Activated gamma-delta T cell treated with anti-CD3 and anti-CD28 coated beads, Interleukin-2, amount 50 U/mL, for 16 hours (primary cell): ENCODE data around the gene GLB1L.
A peak's percentile ranks its signal among the peaks of the same experiment; 100 is the strongest.
"Not testable (repeated sequence)": the region's sequence is repeated elsewhere in the genome, so short reads cannot be mapped to it uniquely, and the experiment has no call there.

Experiments used
- DNase-seq: peaks from one replicate; pipeline ENCODE4 v3.0.0-alpha.2; 2020; ENCODE audit warnings: low read depth

GLB1L gene

GRCh38 chr2:219280651-219281050 lies 35.4 kb upstream of the GLB1L start:
- DNase-seq, result no peak

DNA sequence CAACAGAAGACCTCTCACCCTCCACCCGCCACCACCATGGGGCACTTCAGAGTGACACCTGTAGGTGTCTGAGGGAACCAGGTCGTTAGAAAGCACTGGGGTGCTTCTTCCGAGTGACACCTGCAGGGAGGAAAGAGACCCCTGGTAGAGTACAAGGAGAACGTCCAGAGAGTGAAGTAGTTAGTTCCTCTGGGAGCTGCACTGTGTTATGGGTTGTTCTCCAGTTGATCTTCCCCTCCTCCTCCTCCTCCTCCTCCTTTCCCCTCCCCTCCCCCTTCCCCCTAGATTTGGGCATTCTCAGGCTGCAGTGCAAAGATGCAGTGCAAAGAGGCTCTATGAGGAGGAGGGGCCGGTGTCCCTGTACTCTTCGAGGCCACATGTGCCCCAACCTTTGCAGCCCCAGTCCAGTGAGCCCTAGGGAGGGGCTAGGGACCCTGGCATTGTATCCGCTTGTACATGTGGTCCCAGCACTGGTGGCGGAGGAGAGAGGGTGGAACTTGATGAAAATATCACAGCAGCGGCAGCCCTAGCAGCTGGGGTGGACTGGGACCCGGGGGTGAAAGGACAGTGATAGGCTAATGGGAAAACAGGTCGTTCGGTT lies 34.8 kb upstream of the GLB1L start:
- DNase-seq, result no peak

GRCh38 chr2:219279151-219279915 lies 34.1 kb upstream of the GLB1L start, which contains the start of gene DNAJB2:
DNAJB2 (plus strand) TSS chr2:219279366; CDS start chr2:219279834, 468 bp downstream.
- DNase-seq, result peak; percentile 99

- DNase-seq, result no peak
Measured at GRCh38 chr2:219278655-219279150, 33.5 kb upstream of the GLB1L start.

DNA sequence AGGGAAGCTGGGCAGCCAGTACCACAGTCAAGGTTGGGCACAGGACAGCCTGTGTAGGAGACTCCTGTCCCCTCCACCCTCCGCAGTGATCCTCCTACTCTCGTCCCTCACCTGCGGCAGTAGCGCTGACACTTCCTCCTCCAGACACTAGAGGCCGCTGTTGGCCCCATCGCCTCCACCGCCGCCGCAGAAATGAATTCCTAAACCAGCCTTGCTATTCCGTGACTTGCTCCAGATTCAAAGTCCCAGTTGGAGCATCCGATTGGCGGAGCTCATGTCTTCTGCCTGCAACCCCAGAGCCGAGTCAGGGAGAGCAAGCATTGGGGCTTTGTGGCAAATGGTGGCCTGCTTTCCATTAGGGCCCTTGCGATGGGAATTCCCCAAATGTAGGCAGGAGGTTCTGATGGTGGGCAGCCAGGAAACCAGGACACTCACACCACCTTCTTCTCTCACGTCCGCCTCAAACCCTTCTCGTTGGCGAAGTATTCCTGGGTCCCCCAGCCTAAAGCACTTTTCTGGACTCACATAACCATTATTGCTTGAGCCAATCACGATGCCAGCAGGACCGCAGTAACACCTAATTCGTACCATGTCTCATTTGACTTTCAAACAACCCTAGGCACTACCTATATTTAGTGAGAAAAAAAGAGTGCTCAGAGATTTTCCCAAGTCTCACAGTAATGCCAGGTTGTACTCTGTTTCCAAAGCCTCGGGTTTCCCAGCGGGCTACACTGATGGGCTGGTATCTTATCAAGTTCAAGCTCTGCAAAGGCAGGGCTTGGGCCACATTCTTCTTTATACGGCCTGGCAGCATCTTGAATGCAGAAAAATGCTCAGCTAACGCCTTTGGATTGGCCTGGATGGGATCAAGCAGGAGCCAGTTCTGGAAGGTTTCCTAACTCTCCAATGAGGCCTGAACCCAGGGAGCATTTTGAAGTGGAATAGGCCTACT lies 32.7 kb upstream of the GLB1L start:
- DNase-seq, result peak; percentile 51

DNA sequence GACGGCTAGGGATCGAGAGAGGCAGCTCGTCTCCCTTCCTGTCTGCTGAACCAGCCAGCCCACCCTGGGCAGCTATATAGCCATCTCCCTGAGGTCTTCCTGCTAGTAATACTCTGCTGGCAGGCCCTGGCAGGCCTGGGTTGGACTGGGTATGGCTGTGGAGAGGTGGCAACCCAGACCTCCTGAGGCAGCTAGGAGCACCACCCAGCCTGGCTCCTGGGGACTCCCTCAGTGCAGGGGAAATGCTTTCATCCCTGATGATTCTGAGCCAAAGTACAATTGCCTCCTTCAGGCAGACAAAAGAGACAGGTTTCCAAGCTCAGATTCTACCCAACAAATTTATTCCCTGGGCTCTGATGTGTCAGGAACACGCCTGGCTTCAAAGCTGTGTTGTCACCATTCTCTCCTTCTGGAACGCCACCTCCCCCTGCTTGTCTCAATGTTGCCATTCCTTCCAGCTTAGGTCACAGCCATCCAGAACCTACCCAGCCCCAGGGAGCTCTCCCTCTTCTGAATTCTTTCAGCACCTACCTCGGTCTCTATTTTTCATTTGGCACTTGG lies 29.2 kb upstream of the GLB1L start:
- DNase-seq, result no peak

DNA sequence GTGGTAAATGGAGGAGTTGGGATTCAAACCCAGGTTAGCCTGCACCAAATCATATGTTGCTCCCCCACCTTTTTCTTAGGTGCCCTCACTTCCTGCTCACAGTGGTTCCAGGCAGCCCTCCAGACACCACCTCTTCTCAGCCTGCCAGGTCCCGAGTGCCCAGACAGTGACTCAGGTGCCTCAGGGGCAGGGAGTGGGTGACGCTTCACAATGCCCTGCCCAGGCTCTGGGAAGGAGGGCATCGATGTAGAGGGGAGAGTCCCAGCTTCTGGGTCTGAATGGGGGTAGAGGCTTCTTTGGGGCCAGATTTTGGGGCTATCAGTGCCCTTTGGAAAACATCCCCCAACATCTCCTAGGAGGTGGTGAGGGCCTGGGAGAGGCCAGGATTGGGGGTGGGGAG lies 28.7 kb upstream of the GLB1L start:
- DNase-seq, result no peak

GRCh38 chr2:219272995-219273394 lies 27.8 kb upstream of the GLB1L start:
- DNase-seq, result no peak

DNA sequence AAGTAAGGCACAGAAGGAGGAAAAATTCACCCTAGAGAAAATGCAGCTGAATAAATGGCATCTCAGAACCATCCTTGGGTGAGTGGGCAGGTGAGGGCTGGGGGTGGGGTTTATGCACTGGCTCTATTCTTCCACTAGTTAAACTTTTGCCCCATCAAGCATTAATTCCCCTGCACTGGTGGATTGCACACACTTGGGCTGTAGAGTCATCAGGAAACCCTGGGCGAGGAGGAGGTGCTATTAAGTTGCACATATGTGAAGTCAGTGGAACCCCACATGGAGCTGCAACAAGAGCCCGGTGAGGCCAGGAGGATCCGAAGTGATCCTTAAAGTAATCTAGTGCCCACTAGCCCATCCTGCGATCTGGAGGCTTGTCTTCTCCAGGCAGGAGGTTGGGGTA lies 27.1 kb upstream of the GLB1L start:
- DNase-seq, result no peak

- no peak for DNase-seq
Measured at GRCh38 chr2:219271021-219271420, 25.8 kb upstream of the GLB1L start.

DNA sequence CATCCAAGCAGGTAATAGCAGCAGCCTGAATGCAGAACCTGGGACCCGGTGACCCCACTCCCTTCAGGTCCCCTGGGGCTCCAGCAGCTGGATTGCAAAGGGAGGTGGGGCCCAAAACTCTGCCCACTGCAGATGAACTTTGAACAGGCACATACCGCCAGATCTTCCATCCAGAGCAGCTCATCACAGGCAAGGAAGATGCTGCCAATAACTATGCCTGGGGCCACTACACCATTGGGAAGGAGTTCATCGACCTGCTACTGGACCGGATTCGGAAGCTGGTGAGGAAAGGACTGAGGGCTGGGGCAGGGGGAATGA lies 24.8 kb upstream of the GLB1L start:
- no peak for DNase-seq

- DNase-seq, result no peak
Measured at GRCh38 chr2:219269362-219270054, 24.3 kb upstream of the GLB1L start.

- no peak for DNase-seq
Measured at GRCh38 chr2:219268294-219268693, 23.1 kb upstream of the GLB1L start.

DNA sequence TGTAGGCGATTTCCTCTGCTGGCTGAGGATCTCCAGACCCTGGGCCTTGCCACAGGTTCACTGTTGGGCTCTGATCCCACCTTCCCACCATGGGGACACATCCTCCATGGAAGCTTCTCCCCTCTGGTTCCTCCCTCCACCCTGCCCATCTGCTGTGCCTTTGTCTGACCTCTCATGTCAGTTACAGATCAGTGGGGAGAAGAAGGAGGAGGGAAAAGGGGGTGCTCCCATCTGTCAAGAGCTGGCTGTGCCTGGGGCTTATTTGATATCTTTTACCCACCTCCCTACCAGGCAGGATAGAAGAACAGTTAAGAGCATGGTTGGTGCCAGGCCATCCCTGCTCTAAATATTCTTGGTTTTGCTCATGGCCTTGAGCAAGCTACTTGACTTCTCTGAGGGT lies 21.6 kb upstream of the GLB1L start:
- no peak for DNase-seq

DNA sequence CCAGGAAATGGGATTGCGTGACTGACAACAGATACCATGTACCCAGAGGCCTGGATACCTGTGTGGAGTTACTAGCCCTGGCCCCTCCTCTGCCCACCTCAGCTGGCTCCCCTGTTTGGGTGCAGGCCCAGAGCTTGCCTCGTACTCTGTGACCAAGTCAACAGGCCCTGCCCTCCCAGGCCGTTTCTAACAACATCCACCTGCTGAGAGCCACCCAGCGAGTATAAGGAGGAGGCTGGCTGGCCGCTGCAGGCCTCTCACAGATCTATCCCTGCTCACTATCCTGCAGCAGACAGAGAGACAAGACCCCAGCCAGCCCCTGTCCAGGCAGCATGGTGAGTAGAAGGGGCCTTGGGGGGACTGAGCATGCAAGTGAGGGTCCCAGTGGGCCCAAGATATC lies 21.0 kb upstream of the GLB1L start:
- DNase-seq, result no peak

DNA sequence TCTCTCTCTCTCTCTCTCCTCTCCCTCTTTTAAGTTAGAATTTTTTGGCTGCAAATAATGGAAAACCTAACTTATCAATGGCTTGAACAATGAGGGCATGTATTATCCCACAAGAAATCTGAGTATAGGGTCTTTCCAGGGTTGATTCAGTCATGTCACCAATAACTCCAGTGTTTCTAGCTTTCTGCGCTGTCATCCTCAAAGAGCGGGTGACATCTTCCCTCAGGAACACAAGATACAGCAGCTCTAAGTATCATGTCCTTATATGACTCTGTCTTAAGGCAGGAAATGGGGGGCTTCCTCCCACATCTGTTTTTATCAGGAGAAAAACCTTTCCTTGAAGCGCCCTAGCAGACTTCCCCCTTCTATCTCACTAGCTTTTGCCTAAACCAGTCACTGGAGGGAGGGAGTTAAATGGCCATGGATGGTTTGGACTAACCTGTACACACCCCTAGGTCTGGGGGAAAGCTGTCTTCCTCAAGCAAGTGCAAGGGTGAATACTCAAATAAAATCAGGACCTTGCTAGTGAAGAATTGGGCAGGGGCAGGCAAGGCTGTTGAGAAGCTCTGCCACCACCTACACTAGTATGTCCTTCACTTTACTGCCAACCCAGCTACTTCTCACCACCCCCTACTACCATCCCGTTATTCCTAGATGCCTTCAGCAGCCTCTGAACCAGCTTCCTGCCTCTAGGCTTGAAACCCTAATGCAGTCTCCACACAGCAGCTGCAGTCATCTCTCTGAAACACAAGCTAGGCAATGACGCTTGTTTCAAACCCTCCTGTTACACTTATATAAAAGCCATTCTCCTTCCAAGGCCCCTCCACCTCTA lies 16.0 kb upstream of the GLB1L start:
- DNase-seq, result no peak

- not testable (repeated sequence) for DNase-seq
Measured at GRCh38 chr2:219258942-219259341, 13.7 kb upstream of the GLB1L start.

GRCh38 chr2:219254590-219255201 lies 9.5 kb upstream of the GLB1L start:
- no peak for DNase-seq

DNA sequence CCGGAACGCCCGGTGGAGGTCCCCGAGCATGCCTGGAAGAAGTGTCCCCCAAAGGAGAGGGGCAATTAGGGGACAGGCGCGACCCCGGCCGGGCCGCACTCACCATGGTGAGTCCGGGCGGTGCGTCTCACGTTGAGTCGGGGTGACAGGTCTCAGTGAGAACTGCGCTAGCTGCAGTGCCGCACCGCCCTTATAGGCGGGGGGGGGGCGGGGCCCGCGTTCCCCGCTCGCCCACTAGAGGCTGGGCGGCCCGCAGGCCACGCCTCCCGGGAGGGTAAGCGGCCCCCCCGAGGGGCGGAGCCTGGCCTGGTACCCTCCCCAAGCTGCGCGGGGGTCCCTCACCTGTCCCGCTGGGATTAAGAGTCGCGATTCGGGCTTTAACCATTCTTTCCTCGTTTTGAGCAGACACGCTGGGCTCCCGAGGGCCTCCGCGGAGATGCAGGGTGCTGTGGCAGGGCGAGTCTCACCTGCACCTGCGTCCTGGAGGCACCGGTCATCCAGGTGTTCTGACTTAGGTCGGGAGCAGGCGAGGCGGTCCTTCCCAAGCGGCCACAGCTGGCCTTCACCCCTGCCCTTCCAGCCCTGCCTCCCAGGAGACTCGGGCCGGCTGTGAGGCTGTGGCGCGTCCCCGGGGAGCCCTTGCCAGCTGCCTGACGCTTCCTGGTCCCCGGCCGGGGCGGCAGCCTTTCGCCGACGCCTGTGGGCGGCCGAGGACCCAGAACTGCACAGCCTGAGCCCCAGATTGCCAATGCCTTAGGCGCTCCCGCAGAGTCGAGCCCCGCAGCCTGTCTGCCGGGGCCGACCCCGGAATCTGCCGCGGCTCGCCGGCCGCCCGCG lies 8.7 kb upstream of the GLB1L start, which contains the start of gene TUBA4A:
Gene TUBA4A (minus strand): TSS at position 166 of the 837 bp plus-strand sequence. CDS start 60 bp downstream, at position 106.
- peak; percentile 85 for DNase-seq
